HepG2 (cell line): ENCODE measurements around the gene NIN. TPM values are rescaled to one million over a fixed set of nuclear protein-coding genes. Genes with fewer than 3 reads are reported as not detected.

Experiments used
- MAFK ChIP-seq, 2 experiments: IDR thresholded peaks in 1 of 2; conservative IDR thresholded peaks in 1 of 2; 2 replicates each; pipeline ENCODE4 v1.6.1; 2011; ENCODE audit warnings: improper control_type of control experiment in 2 of 2, low read length in 2 of 2
- ZBTB10 ChIP-seq: sonication (generic); formaldehyde crosslinking; IDR thresholded peaks from 2 replicates; pipeline ENCODE4 v1.4.0; 2020; ENCODE audit warnings: missing genetic modification reagents, borderline replicate concordance
- ZFP1 ChIP-seq: IDR thresholded peaks from 2 replicates; pipeline ENCODE4 v1.6.1; 2016
- ZHX2 ChIP-seq, 2 experiments: sonication (generic) in 1 of 2; formaldehyde crosslinking in 1 of 2; IDR thresholded peaks; 2 replicates each; pipeline versions ENCODE4 v1.6.1 to v1.9.0; 2014 to 2022; ENCODE audit warnings: antibody characterized with exemption in 1 of 2, borderline replicate concordance in 1 of 2, inconsistent platforms in 1 of 2, low read depth in 1 of 2, missing genetic modification reagents in 1 of 2
- ZSCAN12 ChIP-seq: sonication (generic); formaldehyde crosslinking; IDR thresholded peaks from 2 replicates; pipeline ENCODE4 v1.9.0; 2021; ENCODE audit warnings: mild to moderate bottlenecking, missing genetic modification reagents
- polyA plus RNA-seq, 8 experiments: library from polyadenylated mRNA; depleted of rRNA in 3 of 8; stranded (reverse) in 7 of 8; unstranded in 1 of 8; fragments of >200 nt; fragmentation: Illumina TruSeq in 4 of 8; extraction: Trizol in 4 of 8; gene quantifications; 2 replicates each; pipeline versions ENCODE4 v1.2.1 to v1.2.3, GENCODE V29; 2011 to 2016; ENCODE audit warnings: low read depth in 4 of 8, missing spikeins in 1 of 8, mixed read lengths in 1 of 8; ENCODE audit not compliant: insufficient read depth in 1 of 8
- total RNA-seq, 5 experiments: library from RNA; depleted of rRNA; stranded (reverse); fragments of >200 nt; fragmentation: Illumina TruSeq; extraction: Trizol; gene quantifications; 2 replicates each; pipeline ENCODE4 v1.2.3, GENCODE V29; 2016; ENCODE audit warnings: low read depth in 1 of 5
- TF ChIP-seq, protein P1 (sequence below): sonication (generic); formaldehyde crosslinking; IDR thresholded peaks from 2 replicates; pipeline ENCODE4 v1.9.0; 2022; ENCODE audit warnings: missing genetic modification reagents, mild to moderate bottlenecking, borderline replicate concordance

The NIN gene
- total and polyA plus RNA-seq, 2 of the 13 experiments (the other 11 are each of a cell fraction or from before 2014, with no cell fraction given), result 2.8 to 9.7 TPM

GRCh38 chr14:50822501-50823042 lies 8.4 kb downstream of the NIN start (continued):
- no peak for TF ChIP-seq ZHX2 (IDR thresholded peaks at IDR 0.05; ENCODE audit: low read depth)
- TF ChIP-seq ZHX2 (CRISPR knock-in tag; IDR thresholded peaks at IDR 0.05; ENCODE audit: borderline replicate concordance), result no peak
- no peak for TF ChIP-seq ZBTB10 (CRISPR knock-in tag)
- TF ChIP-seq ZSCAN12 (CRISPR knock-in tag), result no peak
- TF ChIP-seq, protein P1, sequence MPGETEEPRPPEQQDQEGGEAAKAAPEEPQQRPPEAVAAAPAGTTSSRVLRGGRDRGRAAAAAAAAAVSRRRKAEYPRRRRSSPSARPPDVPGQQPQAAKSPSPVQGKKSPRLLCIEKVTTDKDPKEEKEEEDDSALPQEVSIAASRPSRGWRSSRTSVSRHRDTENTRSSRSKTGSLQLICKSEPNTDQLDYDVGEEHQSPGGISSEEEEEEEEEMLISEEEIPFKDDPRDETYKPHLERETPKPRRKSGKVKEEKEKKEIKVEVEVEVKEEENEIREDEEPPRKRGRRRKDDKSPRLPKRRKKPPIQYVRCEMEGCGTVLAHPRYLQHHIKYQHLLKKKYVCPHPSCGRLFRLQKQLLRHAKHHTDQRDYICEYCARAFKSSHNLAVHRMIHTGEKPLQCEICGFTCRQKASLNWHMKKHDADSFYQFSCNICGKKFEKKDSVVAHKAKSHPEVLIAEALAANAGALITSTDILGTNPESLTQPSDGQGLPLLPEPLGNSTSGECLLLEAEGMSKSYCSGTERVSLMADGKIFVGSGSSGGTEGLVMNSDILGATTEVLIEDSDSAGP (CRISPR knock-in tag), result no peak
- TF ChIP-seq ZFP1 (CRISPR knock-in tag), result no peak
- TF ChIP-seq MAFK (conservative IDR thresholded peaks at IDR 0.05 in 1 of 2, IDR thresholded peaks at IDR 0.05 in 1 of 2; ENCODE audit: low read length in 2 of 2), result no peak
